ENCODE measurements around the gene TMSB10. TPM values are rescaled to one million over a fixed set of nuclear protein-coding genes. Genes with fewer than 3 reads are reported as not detected.
A peak's percentile ranks its signal among the peaks of the same experiment; 100 is the strongest.

The TMSB10 gene
- total and polyA plus RNA-seq, 2 of the 13 experiments (the other 11 are each of a cell fraction or from before 2014, with no cell fraction given), result 665 to 708 TPM

DNA sequence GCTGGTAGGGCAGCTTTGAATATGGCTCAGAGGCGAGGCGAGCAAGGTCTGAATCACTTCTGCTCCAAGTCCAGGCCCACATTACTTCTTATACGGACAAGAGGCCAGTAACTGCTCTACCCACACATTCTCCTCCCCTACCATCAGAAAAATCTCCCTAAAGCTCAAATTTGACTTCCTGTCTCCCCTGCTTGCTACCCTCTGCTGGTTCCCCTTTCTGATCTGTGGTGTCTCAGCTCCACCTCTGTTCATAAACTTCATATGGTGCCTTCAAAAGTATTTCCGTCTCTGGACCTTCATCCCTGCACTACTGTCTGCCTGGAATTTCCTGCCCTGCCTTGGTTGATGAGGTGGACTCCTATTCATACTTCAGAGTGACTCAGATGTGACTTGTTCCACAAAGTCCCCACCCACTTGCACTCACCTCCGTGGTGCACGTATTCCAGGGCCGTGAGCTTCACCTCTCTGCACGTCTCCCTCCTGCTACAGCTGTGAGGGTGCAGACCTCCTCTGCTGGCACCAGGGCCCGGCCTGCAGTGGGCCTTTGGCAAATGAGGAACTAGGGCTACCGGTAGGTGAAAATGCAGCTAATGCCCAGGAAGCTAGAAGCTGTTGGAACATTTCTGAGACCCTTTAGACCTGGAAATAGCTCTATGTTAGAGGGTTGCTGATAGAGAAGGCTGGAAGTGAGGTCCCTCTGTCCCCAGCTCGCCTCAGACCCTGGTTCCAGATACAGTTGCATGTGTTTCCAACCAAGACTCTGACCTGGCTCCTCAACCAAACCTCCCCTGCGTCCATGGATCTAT lies 41.0 kb downstream of the TMSB10 start (continued):
- TF ChIP-seq AHR (CRISPR knock-in tag; IDR thresholded peaks at IDR 0.05) (peak; percentile 77; the same call in 1 of the 2 replicates), ZNF709 (CRISPR knock-in tag; IDR thresholded peaks at IDR 0.05) (no peak), RFXANK (CRISPR knock-in tag; IDR thresholded peaks at IDR 0.05) (no peak), HES4 (CRISPR knock-in tag; IDR thresholded peaks at IDR 0.05; ENCODE audit: borderline replicate concordance) (no peak), NR2F6 (IDR thresholded peaks at IDR 0.05) (peak; percentile 54; the same call in 1 of the 2 replicates), NR2F6 (CRISPR knock-in tag; IDR thresholded peaks at IDR 0.05) (peak; percentile 84), JDP2 (CRISPR knock-in tag; IDR thresholded peaks at IDR 0.05; ENCODE audit: borderline replicate concordance) (no peak), SOX6 (IDR thresholded peaks at IDR 0.05) (no peak), SOX6 (CRISPR knock-in tag; IDR thresholded peaks at IDR 0.05) (peak; percentile 58), SP1 (IDR thresholded peaks at IDR 0.05) (no peak), SP1 (CRISPR knock-in tag; IDR thresholded peaks at IDR 0.05) (peak; percentile 68), ZNF329 (CRISPR knock-in tag; IDR thresholded peaks at IDR 0.05; ENCODE audit: low read depth) (no peak), ZNF547 (CRISPR knock-in tag; IDR thresholded peaks at IDR 0.05) (peak; percentile 69; the same call in 1 of the 2 replicates), POLR2AphosphoS5 (IDR thresholded peaks at IDR 0.05; ENCODE audit: low read depth, low read length) (peak; percentile 91), SETDB1 (CRISPR knock-in tag; IDR thresholded peaks at IDR 0.05; ENCODE audit: borderline replicate concordance) (no peak), KLF6 (CRISPR knock-in tag; IDR thresholded peaks at IDR 0.05) (no peak), ZNF24 (IDR thresholded peaks at IDR 0.05) (no peak), ARID2 (CRISPR knock-in tag; IDR thresholded peaks at IDR 0.05; ENCODE audit: borderline replicate concordance) (peak; percentile 75; the same call in 1 of the 2 replicates), RFX1 (IDR thresholded peaks at IDR 0.05) (no peak), MTA1 (CRISPR knock-in tag; IDR thresholded peaks at IDR 0.05; ENCODE audit: borderline replicate concordance) (peak; percentile 82), IKZF4 (CRISPR knock-in tag; IDR thresholded peaks at IDR 0.05; ENCODE audit: borderline replicate concordance, low read depth, not compliant biosample characterization) (no peak), MED1 (CRISPR knock-in tag; IDR thresholded peaks at IDR 0.05) (peak; percentile 98), FOXK2 (IDR thresholded peaks at IDR 0.05) (no peak), ZSCAN21 (CRISPR knock-in tag; IDR thresholded peaks at IDR 0.05; ENCODE audit: borderline replicate concordance) (0 out of 2 replicates have a peak, but pooled peaks have one; percentile 13), ZSCAN22 (CRISPR knock-in tag; IDR thresholded peaks at IDR 0.05) (no peak), FOSL1 (CRISPR knock-in tag; IDR thresholded peaks at IDR 0.05; ENCODE audit: borderline replicate concordance) (no peak; the same call in 1 of the 2 replicates), NAIF1 (CRISPR knock-in tag; IDR thresholded peaks at IDR 0.05; ENCODE audit: borderline replicate concordance) (peak; percentile 65; the same call in 1 of the 2 replicates), POLR2G (IDR thresholded peaks at IDR 0.05; ENCODE audit: low read depth, low read length) (peak; percentile 96), ZNF737 (CRISPR knock-in tag; IDR thresholded peaks at IDR 0.05; ENCODE audit: borderline replicate concordance) (no peak)
- TF ChIP-seq, protein P1, sequence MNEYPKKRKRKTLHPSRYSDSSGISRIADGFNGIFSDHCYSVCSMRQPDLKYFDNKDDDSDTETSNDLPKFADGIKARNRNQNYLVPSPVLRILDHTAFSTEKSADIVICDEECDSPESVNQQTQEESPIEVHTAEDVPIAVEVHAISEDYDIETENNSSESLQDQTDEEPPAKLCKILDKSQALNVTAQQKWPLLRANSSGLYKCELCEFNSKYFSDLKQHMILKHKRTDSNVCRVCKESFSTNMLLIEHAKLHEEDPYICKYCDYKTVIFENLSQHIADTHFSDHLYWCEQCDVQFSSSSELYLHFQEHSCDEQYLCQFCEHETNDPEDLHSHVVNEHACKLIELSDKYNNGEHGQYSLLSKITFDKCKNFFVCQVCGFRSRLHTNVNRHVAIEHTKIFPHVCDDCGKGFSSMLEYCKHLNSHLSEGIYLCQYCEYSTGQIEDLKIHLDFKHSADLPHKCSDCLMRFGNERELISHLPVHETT (CRISPR knock-in tag; conservative IDR thresholded peaks at IDR 0.05), result peak; percentile 55; the same call in 1 of the 2 replicates
- TF ChIP-seq, protein P2, sequence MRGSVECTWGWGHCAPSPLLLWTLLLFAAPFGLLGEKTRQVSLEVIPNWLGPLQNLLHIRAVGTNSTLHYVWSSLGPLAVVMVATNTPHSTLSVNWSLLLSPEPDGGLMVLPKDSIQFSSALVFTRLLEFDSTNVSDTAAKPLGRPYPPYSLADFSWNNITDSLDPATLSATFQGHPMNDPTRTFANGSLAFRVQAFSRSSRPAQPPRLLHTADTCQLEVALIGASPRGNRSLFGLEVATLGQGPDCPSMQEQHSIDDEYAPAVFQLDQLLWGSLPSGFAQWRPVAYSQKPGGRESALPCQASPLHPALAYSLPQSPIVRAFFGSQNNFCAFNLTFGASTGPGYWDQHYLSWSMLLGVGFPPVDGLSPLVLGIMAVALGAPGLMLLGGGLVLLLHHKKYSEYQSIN (CRISPR knock-in tag; IDR thresholded peaks at IDR 0.05; ENCODE audit: borderline replicate concordance), result no peak

Data from HepG2 (cell line).